ENCODE measurements around the gene TCL1B.

DNA sequence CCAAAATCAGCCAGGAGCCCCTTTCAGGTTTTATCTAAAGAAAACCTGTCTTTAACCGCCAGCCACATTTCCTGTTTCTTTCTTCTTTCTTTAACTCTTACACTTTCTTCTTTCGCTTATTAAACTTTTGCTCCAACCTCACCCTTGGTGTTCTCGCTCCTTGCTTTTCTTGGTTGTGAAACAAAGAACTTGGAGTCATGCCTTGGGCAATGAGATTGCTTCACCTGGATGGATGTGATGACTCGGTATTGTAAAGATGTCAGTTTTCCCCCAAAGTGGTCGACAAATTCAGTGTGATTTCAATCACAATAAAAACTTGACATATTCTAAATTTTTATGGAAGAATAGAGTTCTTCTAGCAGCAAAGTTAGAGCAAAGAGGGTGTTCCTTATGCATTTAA lies 43.9 kb downstream of the TCL1B start:
- TF ChIP-seq CTCF (IDR thresholded peaks at IDR 0.05) (no peak), POLR2AphosphoS5 (IDR thresholded peaks at IDR 0.05) (no peak), POLR2A (IDR thresholded peaks at IDR 0.05) (no peak)

Measured in breast epithelium (tissue), 3 donors.